BJ (cell line): ENCODE data around the gene ANKRD61. TPM values are rescaled to one million over a fixed set of nuclear protein-coding genes. Genes with fewer than 3 reads are reported as not detected.

Experiments
- CTCF ChIA-PET: fragments of 350-600 bp; formaldehyde crosslinking; extraction: SDS; loops from one replicate; lab custom pipeline; 2021; ENCODE audit warnings: antibody characterized with exemption, inconsistent platforms; lab: Yijun Ruan, JAX
- POLR2A ChIA-PET: fragments of 300-600 bp; sonication (Branson Sonifier 250); formaldehyde crosslinking; extraction: SDS; loops from one replicate; lab custom pipeline; 2021; ENCODE audit warnings: antibody characterized with exemption; lab: Charles Lee
- DNase-seq: peaks from one replicate; pipeline ENCODE4 v3.0.0-alpha.2; 2011; ENCODE audit warnings: low read depth
- H3K27me3 ChIP-seq: 2 replicates; pipeline ENCODE4 v1.6.0; 2011; ENCODE audit warnings: low read length; ENCODE audit not compliant: control insufficient read depth, insufficient read depth
- H3K36me3 ChIP-seq: 2 replicates; pipeline ENCODE4 v1.5.1; 2011; ENCODE audit warnings: low read length; ENCODE audit not compliant: control insufficient read depth, insufficient read depth
- H3K4me3 ChIP-seq: 2 replicates; pipeline ENCODE4 v1.5.1; 2011; ENCODE audit warnings: low read depth, mild to moderate bottlenecking, control low read depth, low read length
- CTCF ChIP-seq: IDR thresholded peaks from 2 replicates; pipeline ENCODE4 v1.5.1; 2011; ENCODE audit warnings: low read depth, mild to moderate bottlenecking, control low read depth, inconsistent platforms, low read length, moderate library complexity; ENCODE audit not compliant: insufficient read depth
- polyA plus RNA-seq: library from polyadenylated mRNA; depleted of rRNA; stranded (reverse); fragments of >200 nt; gene quantifications from 2 replicates; pipeline ENCODE4 v1.2.3, GENCODE V29; 2011

ANKRD61 gene
- polyA plus RNA-seq, 1 experiment: 0.40 TPM

GRCh38 chr7:6026820-6027311, 4.3 kb upstream of the ANKRD61 start:
- Histone ChIP-seq H3K4me3 (no peak overlapping the region), H3K36me3 (peaks cover 37% of the 10 kb centered on the region), H3K27me3 (no peaks in the 10 kb centered on the region)
- no peak for TF ChIP-seq CTCF
- no peak for DNase-seq
- POLR2A ChIA-PET: no interaction called here
- CTCF ChIA-PET: interaction anchor here (1.1 to 1.4 kb wide), 3 partner anchors 9 to 14 kb away, joined by 3 read pairs; no protein-coding TSS in a partner anchor

- Histone ChIP-seq H3K36me3 (peaks cover 34% of the 10 kb centered on the region), H3K27me3 (no peaks in the 10 kb centered on the region), H3K4me3 (no peak overlapping the region)
- ChIA-PET POLR2A (no interaction called here), CTCF (interaction anchor here (1.1 to 1.4 kb wide), 4 partner anchors 8 to 20 kb away, joined by 3 read pairs; no protein-coding TSS in a partner anchor)
- no peak for TF ChIP-seq CTCF
- no peak for DNase-seq
Measured at GRCh38 chr7:6027806-6028365, 3.3 kb upstream of the ANKRD61 start.

GRCh38 chr7:6028563-6028962, 2.6 kb upstream of the ANKRD61 start:
- DNase-seq: no peak
- Histone ChIP-seq H3K36me3 (peaks cover 29% of the 10 kb centered on the region), H3K4me3 (no peak overlapping the region), H3K27me3 (no peaks in the 10 kb centered on the region)
- TF ChIP-seq CTCF: no peak
- ChIA-PET POLR2A (no interaction called here), CTCF (interaction anchor here (1.3 kb wide), 1 partner anchor 21 kb away, joined by 3 read pairs; no protein-coding TSS in a partner anchor)

- POLR2A ChIA-PET: interaction anchor here (0.5 kb wide), 1 partner anchor 610 kb away, joined by 6 read pairs; no protein-coding TSS in a partner anchor
- CTCF ChIA-PET: interaction anchor here (1.0 kb wide), 1 partner anchor 292 kb away, joined by 3 read pairs; no protein-coding TSS in a partner anchor
- Histone ChIP-seq H3K27me3 (no peaks in the 10 kb centered on the region), H3K36me3 (peaks cover 30% of the 10 kb centered on the region), H3K4me3 (no peak overlapping the region)
- DNase-seq: no peak
- no peak for TF ChIP-seq CTCF
Measured at GRCh38 chr7:6031567-6031966, 391 bp downstream of the ANKRD61 start.

- H3K36me3 ChIP-seq: peaks cover 26% of the 10 kb centered on the region
- ChIA-PET POLR2A (interaction anchor here (0.5 kb wide), 1 partner anchor 611 kb away, joined by 6 read pairs; no protein-coding TSS in a partner anchor), CTCF (interaction anchor here (1.0 kb wide), 1 partner anchor 291 kb away, joined by 3 read pairs; no protein-coding TSS in a partner anchor)
Measured at GRCh38 chr7:6032167-6032566, 991 bp downstream of the ANKRD61 start.

More at GRCh38 chr7:6032167-6032566, 991 bp downstream of the ANKRD61 start:
- no peak for TF ChIP-seq CTCF
- Histone ChIP-seq H3K4me3 (no peak overlapping the region), H3K27me3 (no peaks in the 10 kb centered on the region)
- DNase-seq: no peak
